Lung (tissue), 12 donors: Measurements from ENCODE around the gene TBC1D8. TPM values are rescaled to one million over a fixed set of nuclear protein-coding genes. Genes with fewer than 3 reads are reported as not detected.

ENCODE experiments used
- ATAC-seq: fragments of 200-7000 bp; cut with Tn5 transposase; one replicate; pipeline ENCODE4 v1.9.1; 2020; ENCODE audit warnings: moderate number of reproducible peaks; ENCODE audit not compliant: insufficient read depth, low FRiP score
- DNase-seq, 3 donors: peaks; one replicate each; pipeline ENCODE4 v3.0.0-alpha.2; 2013 to 2017
- H3K27ac ChIP-seq, 2 donors: one replicate each; pipeline ENCODE4 v1.5.1; 2013; ENCODE audit warnings: mild to moderate bottlenecking in 2 of 2, moderate library complexity in 2 of 2, control low read depth in 1 of 2, inconsistent platforms in 1 of 2, low read depth in 1 of 2, low read length in 1 of 2
- H3K27me3 ChIP-seq, 3 donors: one replicate each; pipeline ENCODE4 v1.5.1; 2013; ENCODE audit warnings: low read length in 2 of 3; ENCODE audit not compliant: control insufficient read depth in 3 of 3, insufficient read depth in 3 of 3
- H3K36me3 ChIP-seq, 4 donors: one replicate each; pipeline ENCODE4 v1.5.1; 2013; ENCODE audit warnings: low read length in 4 of 4, mild to moderate bottlenecking in 1 of 4, moderate library complexity in 1 of 4; ENCODE audit not compliant: control insufficient read depth in 4 of 4, insufficient read depth in 4 of 4
- H3K4me1 ChIP-seq, 5 donors: one replicate each; pipeline ENCODE4 v1.5.1; 2013; ENCODE audit warnings: low read length in 5 of 5, mild to moderate bottlenecking in 2 of 5, moderate library complexity in 1 of 5; ENCODE audit not compliant: control insufficient read depth in 5 of 5, insufficient read depth in 5 of 5
- H3K4me3 ChIP-seq: one replicate; pipeline ENCODE4 v1.5.1; 2013; ENCODE audit warnings: mild to moderate bottlenecking, control low read depth, moderate library complexity
- H3K9ac ChIP-seq, 2 donors: one replicate each; pipeline ENCODE4 v1.5.1; 2013; ENCODE audit warnings: low read length in 2 of 2, control low read depth in 1 of 2; ENCODE audit not compliant: insufficient read depth in 1 of 2
- H3K9me3 ChIP-seq, 4 donors: one replicate each; pipeline ENCODE4 v1.5.1; 2013; ENCODE audit warnings: low read length in 3 of 4, mild to moderate bottlenecking in 1 of 4, moderate library complexity in 1 of 4; ENCODE audit not compliant: control insufficient read depth in 4 of 4, insufficient read depth in 3 of 4
- WGBS, 2 donors: extraction: QIAGEN DNeasy Blood & Tissue Kit; methylation state at CpG; one replicate each; pipeline ENCODE4 v1.1.7; 2013; 5-methylcytosine and 5-hydroxymethylcytosine counted together
- polyA plus RNA-seq, 2 donors: library from polyadenylated mRNA; stranded (reverse); fragments of 200-250 nt; gene quantifications; one replicate each; pipeline ENCODE4 v1.2.1, GENCODE V29; 2013
- total RNA-seq, 2 donors: library from RNA; depleted of rRNA in 1 of 2; stranded (reverse); fragments of >200 nt in 1 of 2; gene quantifications; one replicate each; pipeline ENCODE4 v1.2.1, GENCODE V29; 2014 to 2021
- TF ChIP-seq, protein P1 (sequence below): IDR thresholded peaks from 2 replicates; pipeline ENCODE4 v1.5.1; 2012; ENCODE audit warnings: mild to moderate bottlenecking; ENCODE audit errors: control extremely low read depth, extremely low read depth
- donor health status: control.
- donor health status: control.
- donor health status: Bipolar disorder and iron deficiency.
- donor health status: healthy.
- donor health status: DM: yes; HTN: yes; CAD: no.

The TBC1D8 gene
- total and polyA plus RNA-seq, 4 donors: 15.8 to 40.7 (median 29.7) TPM

DNA sequence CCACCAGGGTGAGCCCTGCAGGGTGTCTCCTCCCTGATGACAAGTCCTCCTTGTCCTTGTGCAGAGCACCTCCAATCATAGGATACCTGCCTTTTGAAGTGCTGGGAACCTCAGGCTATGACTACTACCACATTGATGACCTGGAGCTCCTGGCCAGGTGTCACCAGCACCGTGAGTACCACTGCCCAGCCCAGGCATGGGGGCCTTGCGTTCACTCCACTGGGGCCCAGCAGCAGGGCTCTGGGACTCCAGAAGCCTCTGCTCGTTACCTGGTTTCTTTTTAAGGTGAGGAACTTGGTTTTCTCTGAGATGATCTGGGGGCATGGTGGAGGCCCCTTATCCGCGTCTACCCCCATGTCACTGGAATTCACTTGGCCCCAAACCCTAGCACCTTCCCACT, 185.6 kb downstream of the TBC1D8 start:
- peaks cover 0 to 3% (median 0%) of the 10 kb centered on the region in 5 donors for H3K4me1 ChIP-seq
- H3K9ac ChIP-seq: no peak overlapping the region
- no peak overlapping the region for H3K4me3 ChIP-seq
- WGBS, 2 donors: 96% methylated on average over 5 of the region's 5 CpGs
- no peaks in the 10 kb centered on the region for H3K9me3 ChIP-seq
- DNase-seq: no peak
- H3K27ac ChIP-seq: no peak overlapping the region
- peaks cover 0 to 9% (median 2%) of the 10 kb centered on the region in 4 donors for H3K36me3 ChIP-seq
- no peak for ATAC-seq
- TF ChIP-seq, protein P1, sequence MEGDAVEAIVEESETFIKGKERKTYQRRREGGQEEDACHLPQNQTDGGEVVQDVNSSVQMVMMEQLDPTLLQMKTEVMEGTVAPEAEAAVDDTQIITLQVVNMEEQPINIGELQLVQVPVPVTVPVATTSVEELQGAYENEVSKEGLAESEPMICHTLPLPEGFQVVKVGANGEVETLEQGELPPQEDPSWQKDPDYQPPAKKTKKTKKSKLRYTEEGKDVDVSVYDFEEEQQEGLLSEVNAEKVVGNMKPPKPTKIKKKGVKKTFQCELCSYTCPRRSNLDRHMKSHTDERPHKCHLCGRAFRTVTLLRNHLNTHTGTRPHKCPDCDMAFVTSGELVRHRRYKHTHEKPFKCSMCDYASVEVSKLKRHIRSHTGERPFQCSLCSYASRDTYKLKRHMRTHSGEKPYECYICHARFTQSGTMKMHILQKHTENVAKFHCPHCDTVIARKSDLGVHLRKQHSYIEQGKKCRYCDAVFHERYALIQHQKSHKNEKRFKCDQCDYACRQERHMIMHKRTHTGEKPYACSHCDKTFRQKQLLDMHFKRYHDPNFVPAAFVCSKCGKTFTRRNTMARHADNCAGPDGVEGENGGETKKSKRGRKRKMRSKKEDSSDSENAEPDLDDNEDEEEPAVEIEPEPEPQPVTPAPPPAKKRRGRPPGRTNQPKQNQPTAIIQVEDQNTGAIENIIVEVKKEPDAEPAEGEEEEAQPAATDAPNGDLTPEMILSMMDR: no peak
- H3K27me3 ChIP-seq: no peaks in the 10 kb centered on the region

DNA sequence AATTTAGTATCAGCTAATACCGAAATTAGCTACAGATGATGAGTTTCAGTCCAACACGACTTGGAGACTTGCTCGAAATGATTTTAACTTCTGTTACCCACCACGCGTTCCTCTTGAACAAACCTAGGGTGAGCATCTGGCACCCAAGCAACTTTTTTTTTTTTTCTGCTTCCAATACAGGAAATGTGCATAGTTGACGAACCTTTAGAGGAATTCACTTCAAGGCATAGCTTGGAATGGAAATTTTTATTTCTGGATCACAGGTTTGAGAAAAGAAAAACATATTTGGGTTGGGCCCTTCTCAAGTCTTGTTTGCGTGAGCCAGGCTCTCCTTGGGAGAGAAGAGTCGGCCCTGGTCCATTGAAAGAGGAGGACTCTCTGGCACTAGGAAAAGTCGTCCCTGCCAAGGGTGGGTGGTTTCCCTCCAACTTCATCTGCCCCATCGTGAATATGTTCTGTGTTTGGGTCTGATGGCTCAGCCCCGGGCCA, 186.5 kb downstream of the TBC1D8 start:
- 81 to 84% methylated on average over 11 of the region's 11 CpGs for WGBS, 2 donors
- ATAC-seq: no peak
- no peak overlapping the region for H3K9ac ChIP-seq
- H3K9me3 ChIP-seq: peaks cover 0 to 3% (median 0%) of the 10 kb centered on the region in 4 donors
- no peak for DNase-seq
- peaks cover 0 to 6% (median under 1%) of the 10 kb centered on the region in 4 donors for H3K36me3 ChIP-seq
- H3K4me3 ChIP-seq: no peak overlapping the region
- peaks cover 0 to 3% (median 0%) of the 10 kb centered on the region in 5 donors for H3K4me1 ChIP-seq
- no peak overlapping the region for H3K27ac ChIP-seq
- TF ChIP-seq, protein P1: no peak
- no peaks in the 10 kb centered on the region for H3K27me3 ChIP-seq

DNA sequence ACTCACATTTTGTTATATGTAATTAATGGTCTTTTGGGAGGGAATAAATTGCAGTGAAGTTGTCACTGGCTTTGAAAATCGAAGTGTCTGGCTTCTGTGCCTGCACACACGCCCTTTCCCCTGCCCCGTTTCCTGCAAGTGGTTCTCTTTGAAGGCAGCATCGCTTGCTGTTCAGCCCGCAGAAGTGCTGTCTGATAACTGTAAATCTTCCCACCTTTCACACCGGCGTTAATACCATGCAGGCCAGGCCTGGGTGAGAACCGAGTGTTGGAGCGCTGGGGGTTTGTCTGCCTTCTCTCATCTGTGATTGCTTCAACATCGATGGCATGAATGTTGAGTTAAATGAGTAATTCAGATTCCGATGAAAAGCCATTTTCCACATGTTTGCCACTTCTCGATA, 187.0 kb downstream of the TBC1D8 start:
- DNase-seq (no peak), ATAC-seq (no peak)
- peaks cover 0 to 3% (median 0%) of the 10 kb centered on the region in 4 donors for H3K9me3 ChIP-seq
- TF ChIP-seq, protein P1: no peak
- peaks cover 0 to 3% (median 0%) of the 10 kb centered on the region in 5 donors for H3K4me1 ChIP-seq
- no peak overlapping the region for H3K4me3 ChIP-seq
- peaks cover 0 to 3% (median under 1%) of the 10 kb centered on the region in 4 donors for H3K36me3 ChIP-seq
- no peak overlapping the region for H3K9ac ChIP-seq
- WGBS, 2 donors: 71 to 81% methylated on average over 12 of the region's 12 CpGs
- no peak overlapping the region for H3K27ac ChIP-seq
- H3K27me3 ChIP-seq: no peaks in the 10 kb centered on the region

DNA sequence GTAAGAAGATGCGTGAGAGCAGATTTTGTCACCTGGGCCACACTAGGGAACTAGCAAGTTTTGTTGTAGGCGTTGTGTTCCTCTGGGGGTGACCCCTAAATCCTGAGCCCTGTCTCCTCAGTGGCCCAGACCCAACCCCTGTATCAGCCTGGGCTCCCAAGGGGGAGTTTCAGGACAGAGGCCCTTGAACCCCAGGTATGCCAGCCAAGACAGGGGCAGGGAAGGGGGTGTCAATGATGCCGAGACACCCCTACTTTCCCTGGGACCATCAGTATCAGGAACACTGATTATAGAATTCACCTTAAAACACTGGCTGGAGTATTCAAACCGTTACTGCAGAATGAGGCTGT, 188.2 kb downstream of the TBC1D8 start:
- Histone ChIP-seq H3K4me1 (peaks cover 0 to 8% (median 3%) of the 10 kb centered on the region in 5 donors), H3K9ac (no peak overlapping the region), H3K36me3 (peaks cover 0 to 3% (median 0%) of the 10 kb centered on the region in 4 donors), H3K27me3 (no peaks in the 10 kb centered on the region), H3K9me3 (peaks cover 0 to 3% (median 0%) of the 10 kb centered on the region in 4 donors), H3K27ac (no peak overlapping the region), H3K4me3 (no peak overlapping the region)
- ATAC-seq (no peak), DNase-seq (no peak)
- 93 to 95% methylated on average over 4 of the region's 4 CpGs for WGBS, 2 donors
- TF ChIP-seq, protein P1: no peak
